Heart right ventricle (tissue), 16 donors: Measurements from ENCODE around the gene WDPCP. TPM values are rescaled to one million over a fixed set of nuclear protein-coding genes. Genes with fewer than 3 reads are reported as not detected.
A peak's percentile ranks its signal among the peaks of the same experiment; 100 is the strongest.
"Not testable (repeated sequence)": the region's sequence is repeated elsewhere in the genome, so short reads cannot be mapped to it uniquely, and the experiment has no call there.

Experiments
- ATAC-seq, 8 donors: fragments of 200-7000 bp; cut with Tn5 transposase; one replicate each; pipeline ENCODE4 v1.9.1; 2020; ENCODE audit warnings: mild to moderate bottlenecking in 8 of 8, moderate library complexity in 8 of 8, moderate number of reproducible peaks in 1 of 8
- DNase-seq, 2 donors: peaks; one replicate each; pipeline ENCODE4 v3.0.0-alpha.2; 2020
- H3K27ac ChIP-seq, 10 donors: fragments of 200-600 bp; sonication (generic) in 2 of 10; one replicate each; pipeline versions ENCODE4 v1.5.0 to v1.8.0; 2020 to 2022; ENCODE audit warnings: mild to moderate bottlenecking in 3 of 10
- H3K27me3 ChIP-seq, 7 donors: fragments of 200-600 bp; one replicate each; pipeline ENCODE4 v1.8.0; 2021 to 2022; ENCODE audit warnings: mild to moderate bottlenecking in 2 of 7
- H3K36me3 ChIP-seq, 9 donors: fragments of 200-600 bp; sonication (generic) in 1 of 9; one replicate each; pipeline versions ENCODE4 v1.5.0 to v1.8.0; 2020 to 2022; ENCODE audit warnings: mild to moderate bottlenecking in 2 of 9
- H3K4me1 ChIP-seq, 9 donors: fragments of 200-600 bp; sonication (generic) in 1 of 9; one replicate each; pipeline versions ENCODE4 v1.5.0 to v1.8.0; 2020 to 2022; ENCODE audit warnings: mild to moderate bottlenecking in 4 of 9
- H3K4me3 ChIP-seq, 10 donors: fragments of 200-600 bp; sonication (generic) in 2 of 10; one replicate each; pipeline versions ENCODE4 v1.5.0 to v1.8.0; 2020 to 2022; ENCODE audit warnings: mild to moderate bottlenecking in 7 of 10, moderate library complexity in 2 of 10
- H3K9me3 ChIP-seq, 11 donors: fragments of 200-600 bp in 10 of 11; sonication (generic) in 2 of 11; one replicate each; pipeline versions ENCODE4 v1.5.0 to v1.8.0; 2013 to 2022; ENCODE audit warnings: mild to moderate bottlenecking in 2 of 11, control low read depth in 1 of 11, moderate library complexity in 1 of 11
- WGBS, 2 donors: extraction: QIAGEN DNeasy Blood & Tissue Kit; methylation state at CpG; one replicate each; pipeline ENCODE4 v1.1.7; 2013; ENCODE audit warnings: inconsistent platforms in 1 of 2; 5-methylcytosine and 5-hydroxymethylcytosine counted together
- intact Hi-C, 10 donors: fragments of 100-400 bp; cut with DNase I; formaldehyde crosslinking; loops; one replicate each; pipeline versions ENCODE4 v1.11.1 to v1.14.2; 2022
- polyA plus RNA-seq, 2 donors: library from polyadenylated mRNA; stranded (reverse); fragments of 200-250 nt; gene quantifications; one replicate each; pipeline ENCODE4 v1.2.3, GENCODE V29; 2013
- total RNA-seq, 10 donors: library from RNA; stranded (reverse); fragmentation: NEBNext Ultra II Directional in 3 of 10; extraction: Animal tissue kit (Norgen Biotek cat#: 25700) in 3 of 10; gene quantifications; one replicate each; pipeline versions ENCODE4 v1.2.1 to v1.2.4, GENCODE V29; 2021 to 2023
- TF ChIP-seq, protein P1 (sequence below), 9 donors: fragments of 200-600 bp; sonication (generic) in 2 of 9; IDR thresholded peaks; one replicate each; pipeline versions ENCODE4 v1.5.0 to v1.8.0; 2021 to 2022; ENCODE audit warnings: antibody characterized with exemption in 9 of 9, mild to moderate bottlenecking in 5 of 9, moderate library complexity in 1 of 9
- donor health status: Arrhythmogenic right ventricular cardiomyopathy.
- donor health status: ischemic (EF 13 %, LVEDD 7.1; RV severe dilation, severe dysfunction).
- donor health status: healthy with polysubstance abuse.
- donor health status: DM: no; HTN: yes; CAD: no.
- donor health status: DM: no; HTN: no; CAD: no.
- donor health status: ischemic (EF 25% LVEDD 6.9; RV normal size, moderate dysfunction).
- donor health status: ischemic (EF 25% LVEDD 5.7; RV mildly dilated, moderate dysfunction).
- donor health status: healthy.
- donor health status: DM: yes; HTN: yes; CAD: no.
- donor health status: Ischemic cardiomyopathy.
- donor health status: ischemic (EF 35%, LVEDD 5.7; RV mildly dilated, moderate dysfunction).
- donor health status: nonischemic (EF 11% LVEDD 7.7; RV severe dilation, severe dysfunction).
- donor health status: DM: yes; HTN: yes; CAD: no.
- donor health status: PGD.
- donor health status: ischemic (EF 29% LVEDD 5.4; RV normal size, mild dysfunction).
- donor health status: nonischemic (EF 23%, LVEDD 6.1; RV moderate dilation, normal function).

Gene WDPCP
- total and polyA plus RNA-seq, 12 donors = 3.7 to 36.6 (median 20.2) TPM

GRCh38 chr2:63086687-63087086 is 501.6 kb downstream of the WDPCP start:
- TF ChIP-seq, protein P1, sequence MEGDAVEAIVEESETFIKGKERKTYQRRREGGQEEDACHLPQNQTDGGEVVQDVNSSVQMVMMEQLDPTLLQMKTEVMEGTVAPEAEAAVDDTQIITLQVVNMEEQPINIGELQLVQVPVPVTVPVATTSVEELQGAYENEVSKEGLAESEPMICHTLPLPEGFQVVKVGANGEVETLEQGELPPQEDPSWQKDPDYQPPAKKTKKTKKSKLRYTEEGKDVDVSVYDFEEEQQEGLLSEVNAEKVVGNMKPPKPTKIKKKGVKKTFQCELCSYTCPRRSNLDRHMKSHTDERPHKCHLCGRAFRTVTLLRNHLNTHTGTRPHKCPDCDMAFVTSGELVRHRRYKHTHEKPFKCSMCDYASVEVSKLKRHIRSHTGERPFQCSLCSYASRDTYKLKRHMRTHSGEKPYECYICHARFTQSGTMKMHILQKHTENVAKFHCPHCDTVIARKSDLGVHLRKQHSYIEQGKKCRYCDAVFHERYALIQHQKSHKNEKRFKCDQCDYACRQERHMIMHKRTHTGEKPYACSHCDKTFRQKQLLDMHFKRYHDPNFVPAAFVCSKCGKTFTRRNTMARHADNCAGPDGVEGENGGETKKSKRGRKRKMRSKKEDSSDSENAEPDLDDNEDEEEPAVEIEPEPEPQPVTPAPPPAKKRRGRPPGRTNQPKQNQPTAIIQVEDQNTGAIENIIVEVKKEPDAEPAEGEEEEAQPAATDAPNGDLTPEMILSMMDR (IDR thresholded peaks at IDR 0.05) = no peak
- Histone ChIP-seq H3K36me3 (no peaks in the 10 kb centered on the region), H3K4me1 (no peaks in the 10 kb centered on the region), H3K27ac (no peak overlapping the region), H3K27me3 (peaks cover 0 to 16% (median 4%) of the 10 kb centered on the region in 7 donors), H3K4me3 (no peak overlapping the region), H3K9me3 (peaks cover 0 to 5% (median 0%) of the 10 kb centered on the region in 11 donors)
- intact Hi-C loops = no loop called here
- no peak for DNase-seq
- ATAC-seq = no peak
- 46 to 58% methylated on average over 1 of the region's 1 CpG for WGBS, 2 donors

GRCh38 chr2:63081404-63081803 is 506.9 kb downstream of the WDPCP start:
- Histone ChIP-seq H3K27ac (no peak overlapping the region), H3K27me3 (peaks cover 0 to 57% (median 28%) of the 10 kb centered on the region in 7 donors), H3K4me1 (no peaks in the 10 kb centered on the region), H3K9me3 (no peaks in the 10 kb centered on the region), H3K4me3 (no peak overlapping the region), H3K36me3 (no peaks in the 10 kb centered on the region)
- ATAC-seq (no peak), DNase-seq (no peak)
- 76 to 82% methylated on average over 4 of the region's 4 CpGs for WGBS, 2 donors
- TF ChIP-seq, protein P1 (IDR thresholded peaks at IDR 0.05) = no peak
- intact Hi-C loops = no loop called here

DNA sequence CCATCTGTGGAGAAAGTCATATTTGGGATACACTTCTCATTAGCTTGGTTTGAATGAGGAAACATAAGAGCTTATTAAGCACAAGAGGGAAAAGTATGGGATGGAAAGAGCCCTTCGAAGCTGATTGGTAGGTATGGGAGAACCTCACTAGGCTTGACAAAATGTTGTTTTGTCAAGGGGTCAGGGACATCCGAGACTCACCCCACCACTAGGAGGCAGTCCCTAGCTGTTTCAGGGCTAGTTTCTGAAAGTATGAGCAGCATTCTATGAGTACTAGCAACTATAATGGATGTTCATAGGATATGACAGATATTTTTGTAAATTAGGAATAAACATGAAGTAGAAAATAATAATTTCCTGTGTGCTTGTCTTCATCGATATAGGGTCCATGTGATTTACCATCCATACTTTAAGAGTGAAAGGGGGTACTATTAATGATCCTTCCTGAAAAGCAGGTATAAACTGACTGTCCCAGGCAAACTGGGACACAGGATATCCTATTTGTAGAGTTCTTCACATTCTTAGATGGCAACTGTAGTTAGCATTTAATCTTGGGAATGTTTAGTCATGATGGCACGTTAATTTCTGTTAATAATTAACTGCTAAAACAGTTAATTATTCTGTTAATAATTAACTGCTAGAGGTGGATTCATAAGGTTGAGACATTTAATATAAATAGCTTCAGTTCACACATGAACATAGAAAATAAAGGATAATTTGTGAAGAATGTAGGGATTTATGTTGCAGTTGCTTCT is 509.2 kb downstream of the WDPCP start:
- Histone ChIP-seq H3K36me3 (no peaks in the 10 kb centered on the region), H3K4me3 (no peak overlapping the region), H3K4me1 (no peaks in the 10 kb centered on the region), H3K9me3 (no peaks in the 10 kb centered on the region), H3K27me3 (peaks cover 0 to 61% (median 30%) of the 10 kb centered on the region in 7 donors), H3K27ac (no peak overlapping the region)
- DNase-seq (no peak), ATAC-seq (no peak)
- TF ChIP-seq, protein P1 (IDR thresholded peaks at IDR 0.05) = peak in 3 of 9 donors; percentile 19 to 28 (median 19)
- intact Hi-C loops = loop anchor here in 1 of 10 donors (1.0 kb wide), 1 partner anchor 29 kb away; the partner anchor contains the start of gene OTX1
- 78 to 82% methylated on average over 4 of the region's 4 CpGs for WGBS, 2 donors

DNA sequence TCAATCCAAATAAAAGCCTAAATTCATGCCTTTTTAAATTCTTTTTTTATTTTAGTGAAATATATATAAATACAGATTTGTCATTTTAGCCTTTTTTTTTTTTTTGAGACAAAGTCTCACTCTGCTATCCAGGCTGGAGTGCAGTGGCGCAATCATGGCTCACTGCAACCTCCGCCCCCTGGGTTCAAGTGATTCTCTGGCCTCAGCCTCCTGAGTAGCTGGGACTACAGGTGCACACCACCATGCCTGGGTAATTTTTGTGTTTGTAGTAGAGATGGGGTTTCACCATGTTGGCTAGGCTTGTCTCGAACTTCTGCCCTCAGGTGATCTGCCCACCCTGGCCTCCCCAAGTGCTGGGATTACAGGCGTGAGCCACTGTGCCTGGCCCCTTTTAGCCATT is 513.9 kb downstream of the WDPCP start:
- intact Hi-C loops, H3K4me1 ChIP-seq, H3K27ac ChIP-seq, ATAC-seq, H3K4me3 ChIP-seq, H3K36me3 ChIP-seq, DNase-seq, H3K9me3 ChIP-seq: not testable (repeated sequence)
- H3K27me3 ChIP-seq = peaks cover 0 to 59% (median 37%) of the 10 kb centered on the region in 7 donors
- 90 to 92% methylated on average over 4 of the region's 4 CpGs for WGBS, 2 donors

DNA sequence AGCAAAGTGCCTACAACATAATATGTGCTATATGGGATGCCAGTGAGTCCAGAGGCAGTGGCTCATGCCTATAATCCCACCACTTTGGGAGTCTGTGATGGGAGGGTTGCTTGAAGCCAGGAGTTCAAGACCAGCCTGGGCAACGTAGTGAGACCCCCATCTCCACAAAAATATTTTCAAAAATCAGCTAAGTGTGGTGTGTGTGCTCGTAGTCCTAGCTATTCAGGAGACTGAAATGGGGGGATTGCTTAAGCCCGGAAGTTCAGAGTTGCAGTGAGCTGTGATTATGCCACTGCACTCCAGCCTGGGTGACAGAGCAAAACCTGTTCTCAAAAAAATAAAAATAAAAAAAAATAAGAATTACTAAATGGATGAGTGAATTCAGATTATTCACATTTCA is 514.3 kb downstream of the WDPCP start:
- ATAC-seq (no peak), DNase-seq (no peak)
- 75 to 90% methylated on average over 3 of the region's 3 CpGs for WGBS, 2 donors
- H3K36me3 ChIP-seq = no peaks in the 10 kb centered on the region
- H3K27me3 ChIP-seq = peaks cover 0 to 63% (median 39%) of the 10 kb centered on the region in 7 donors
- no peaks in the 10 kb centered on the region for H3K4me1 ChIP-seq
- H3K4me3 ChIP-seq = no peak overlapping the region
- peaks cover 0 to 5% (median 0%) of the 10 kb centered on the region in 11 donors for H3K9me3 ChIP-seq
- no peak overlapping the region for H3K27ac ChIP-seq
- intact Hi-C loops = no loop called here
- TF ChIP-seq, protein P1 (IDR thresholded peaks at IDR 0.05) = no peak
